Measurements from ENCODE around the gene DCANP1.
A peak's percentile ranks its signal among the peaks of the same experiment; 100 is the strongest.

DCANP1 gene

GRCh38 chr5:135469911-135470310 lies 22.8 kb upstream of the DCANP1 start:
- no peaks in the 10 kb centered on the region for H3K36me3 Mint-ChIP-seq
- peaks cover 19% of the 10 kb centered on the region for H3K27me3 Mint-ChIP-seq
- H3K4me1 Mint-ChIP-seq, result peaks cover 4% of the 10 kb centered on the region
- H3K27ac Mint-ChIP-seq, result no peak overlapping the region
- H3K9me3 Mint-ChIP-seq, result no peaks in the 10 kb centered on the region
- DNase-seq (ENCODE audit: low spot score in 2 of 2) (no peak), ATAC-seq (ENCODE audit: low read depth) (no peak)
- no peak overlapping the region for H3K4me3 Mint-ChIP-seq

GRCh38 chr5:135468541-135468940 lies 21.4 kb upstream of the DCANP1 start:
- Mint-ChIP-seq H3K27me3 (peaks cover 22% of the 10 kb centered on the region), H3K27ac (no peak overlapping the region), H3K9me3 (no peaks in the 10 kb centered on the region), H3K4me3 (no peak overlapping the region), H3K4me1 (peaks cover 4% of the 10 kb centered on the region), H3K36me3 (no peaks in the 10 kb centered on the region)
- DNase-seq (ENCODE audit: low spot score in 2 of 2) (no peak), ATAC-seq (ENCODE audit: low read depth) (no peak)

- H3K27me3 Mint-ChIP-seq, result peaks cover 22% of the 10 kb centered on the region
- no peaks in the 10 kb centered on the region for H3K36me3 Mint-ChIP-seq
- H3K4me3 Mint-ChIP-seq, result no peak overlapping the region
- H3K27ac Mint-ChIP-seq, result no peak overlapping the region
- peaks cover 4% of the 10 kb centered on the region for H3K4me1 Mint-ChIP-seq
- ATAC-seq (ENCODE audit: low read depth), result no peak
- DNase-seq (ENCODE audit: low spot score in 2 of 2), result no peak
- no peaks in the 10 kb centered on the region for H3K9me3 Mint-ChIP-seq
Measured at GRCh38 chr5:135467871-135468485, 20.8 kb upstream of the DCANP1 start.

GRCh38 chr5:135467051-135467625 lies 20.0 kb upstream of the DCANP1 start:
- H3K4me3 Mint-ChIP-seq, result no peak overlapping the region
- H3K9me3 Mint-ChIP-seq, result no peaks in the 10 kb centered on the region
- H3K27me3 Mint-ChIP-seq, result peaks cover 22% of the 10 kb centered on the region
- no peak overlapping the region for H3K27ac Mint-ChIP-seq
- peaks cover 4% of the 10 kb centered on the region for H3K4me1 Mint-ChIP-seq
- ATAC-seq (ENCODE audit: low read depth), result no peak
- DNase-seq (ENCODE audit: low spot score in 2 of 2), result no peak
- H3K36me3 Mint-ChIP-seq, result no peaks in the 10 kb centered on the region

- ATAC-seq (ENCODE audit: low read depth), result peak; percentile 83
- Mint-ChIP-seq H3K27ac (no peak overlapping the region), H3K36me3 (no peaks in the 10 kb centered on the region), H3K9me3 (no peaks in the 10 kb centered on the region), H3K4me3 (peak overlapping the region; percentile 68), H3K27me3 (peaks cover 22% of the 10 kb centered on the region), H3K4me1 (peaks cover 4% of the 10 kb centered on the region)
- peak; percentile 50 to 51 for DNase-seq (ENCODE audit: low spot score in 2 of 2)
Measured at GRCh38 chr5:135466178-135467050, 19.3 kb upstream of the DCANP1 start.

GRCh38 chr5:135465391-135466122 lies 18.4 kb upstream of the DCANP1 start:
- no peak for DNase-seq (ENCODE audit: low spot score in 2 of 2)

GRCh38 chr5:135462304-135462703 lies 15.2 kb upstream of the DCANP1 start:
- ATAC-seq (ENCODE audit: low read depth), result peak; percentile 63
- H3K36me3 Mint-ChIP-seq, result no peaks in the 10 kb centered on the region
- peak in 1 of 2 donors; percentile 22 for DNase-seq (ENCODE audit: low spot score in 2 of 2)
- no peak overlapping the region for H3K4me3 Mint-ChIP-seq
- H3K4me1 Mint-ChIP-seq, result peaks cover 4% of the 10 kb centered on the region
- no peaks in the 10 kb centered on the region for H3K9me3 Mint-ChIP-seq
- no peak overlapping the region for H3K27ac Mint-ChIP-seq
- peaks cover 22% of the 10 kb centered on the region for H3K27me3 Mint-ChIP-seq

More at GRCh38 chr5:135465391-135466122, 18.4 kb upstream of the DCANP1 start:
- peaks cover 20% of the 10 kb centered on the region for H3K27me3 Mint-ChIP-seq
- no peaks in the 10 kb centered on the region for H3K36me3 Mint-ChIP-seq
- no peak overlapping the region for H3K4me3 Mint-ChIP-seq
- H3K9me3 Mint-ChIP-seq, result no peaks in the 10 kb centered on the region
- H3K4me1 Mint-ChIP-seq, result peaks cover 4% of the 10 kb centered on the region
- no peak overlapping the region for H3K27ac Mint-ChIP-seq
- ATAC-seq (ENCODE audit: low read depth), result no peak

GRCh38 chr5:135461481-135462151 lies 14.5 kb upstream of the DCANP1 start:
- H3K27me3 Mint-ChIP-seq, result peaks cover 22% of the 10 kb centered on the region

GRCh38 chr5:135460246-135461033 lies 13.3 kb upstream of the DCANP1 start:
- no peaks in the 10 kb centered on the region for H3K9me3 Mint-ChIP-seq
- no peaks in the 10 kb centered on the region for H3K4me1 Mint-ChIP-seq
- no peaks in the 10 kb centered on the region for H3K36me3 Mint-ChIP-seq
- ATAC-seq (ENCODE audit: low read depth) (no peak), DNase-seq (ENCODE audit: low spot score in 2 of 2) (no peak)
- no peak overlapping the region for H3K4me3 Mint-ChIP-seq
- H3K27ac Mint-ChIP-seq, result no peak overlapping the region
- peaks cover 22% of the 10 kb centered on the region for H3K27me3 Mint-ChIP-seq

More at GRCh38 chr5:135461481-135462151, 14.5 kb upstream of the DCANP1 start:
- Mint-ChIP-seq H3K9me3 (no peaks in the 10 kb centered on the region), H3K36me3 (no peaks in the 10 kb centered on the region), H3K4me1 (peaks cover 4% of the 10 kb centered on the region), H3K4me3 (no peak overlapping the region), H3K27ac (no peak overlapping the region)
- DNase-seq (ENCODE audit: low spot score in 2 of 2) (no peak), ATAC-seq (ENCODE audit: low read depth) (no peak)

- no peaks in the 10 kb centered on the region for H3K9me3 Mint-ChIP-seq
- no peak overlapping the region for H3K4me3 Mint-ChIP-seq
- H3K27me3 Mint-ChIP-seq, result peaks cover 19% of the 10 kb centered on the region
- H3K36me3 Mint-ChIP-seq, result no peaks in the 10 kb centered on the region
- no peaks in the 10 kb centered on the region for H3K4me1 Mint-ChIP-seq
- no peak for ATAC-seq (ENCODE audit: low read depth)
- H3K27ac Mint-ChIP-seq, result no peak overlapping the region
- no peak for DNase-seq (ENCODE audit: low spot score in 2 of 2)
Measured at GRCh38 chr5:135458921-135459331, 11.8 kb upstream of the DCANP1 start.

- no peak overlapping the region for H3K4me3 Mint-ChIP-seq
- H3K9me3 Mint-ChIP-seq, result no peaks in the 10 kb centered on the region
- no peaks in the 10 kb centered on the region for H3K4me1 Mint-ChIP-seq
- peaks cover 15% of the 10 kb centered on the region for H3K27me3 Mint-ChIP-seq
- H3K27ac Mint-ChIP-seq, result no peak overlapping the region
- DNase-seq (ENCODE audit: low spot score in 2 of 2), result no peak
- ATAC-seq (ENCODE audit: low read depth), result no peak
- H3K36me3 Mint-ChIP-seq, result no peaks in the 10 kb centered on the region
Measured at GRCh38 chr5:135458356-135458755, 11.2 kb upstream of the DCANP1 start.

GRCh38 chr5:135457424-135458071 lies 10.4 kb upstream of the DCANP1 start:
- DNase-seq (ENCODE audit: low spot score in 2 of 2) (peak; percentile 38 to 47), ATAC-seq (ENCODE audit: low read depth) (peak; percentile 74)
- Mint-ChIP-seq H3K36me3 (no peaks in the 10 kb centered on the region), H3K4me3 (no peak overlapping the region), H3K27me3 (peaks cover 15% of the 10 kb centered on the region), H3K27ac (no peak overlapping the region), H3K9me3 (no peaks in the 10 kb centered on the region), H3K4me1 (no peaks in the 10 kb centered on the region)
